Stimulated activated CD4-positive, alpha-beta T cell treated with anti-CD3 and anti-CD28 coated beads, Interleukin-15, amount 100 ng/mL, for 48 hours (primary cell): Measurements from ENCODE around the gene TVP23C.

Experiments used
- DNase-seq, 2 donors: peaks; one replicate each; pipeline ENCODE4 v3.0.0-alpha.2; 2020; ENCODE audit warnings: low read depth in 2 of 2

The TVP23C gene

DNA sequence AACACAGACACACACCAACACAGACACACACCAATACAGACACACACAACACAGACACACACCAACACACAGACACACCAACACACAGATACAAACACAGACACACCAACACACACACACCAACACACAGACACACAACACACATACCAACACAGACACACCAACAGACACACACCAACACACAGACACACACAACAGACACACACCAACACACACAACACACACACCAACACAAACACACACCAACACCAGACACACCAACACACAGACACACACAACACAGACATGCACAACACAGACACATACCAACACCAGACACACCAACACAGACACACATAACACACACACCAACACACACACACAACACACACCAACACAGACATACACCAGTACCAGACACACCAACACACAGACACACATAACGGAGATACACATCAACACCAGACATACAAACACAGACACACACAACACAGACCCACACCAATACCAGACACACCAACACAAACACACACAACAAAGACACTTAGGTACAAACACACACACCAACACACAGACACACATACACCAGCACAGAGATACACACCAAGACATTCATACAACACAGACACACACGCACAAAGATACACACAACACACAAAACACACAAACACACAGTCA is 98.1 kb downstream of the TVP23C start:
- no peak for DNase-seq

DNA sequence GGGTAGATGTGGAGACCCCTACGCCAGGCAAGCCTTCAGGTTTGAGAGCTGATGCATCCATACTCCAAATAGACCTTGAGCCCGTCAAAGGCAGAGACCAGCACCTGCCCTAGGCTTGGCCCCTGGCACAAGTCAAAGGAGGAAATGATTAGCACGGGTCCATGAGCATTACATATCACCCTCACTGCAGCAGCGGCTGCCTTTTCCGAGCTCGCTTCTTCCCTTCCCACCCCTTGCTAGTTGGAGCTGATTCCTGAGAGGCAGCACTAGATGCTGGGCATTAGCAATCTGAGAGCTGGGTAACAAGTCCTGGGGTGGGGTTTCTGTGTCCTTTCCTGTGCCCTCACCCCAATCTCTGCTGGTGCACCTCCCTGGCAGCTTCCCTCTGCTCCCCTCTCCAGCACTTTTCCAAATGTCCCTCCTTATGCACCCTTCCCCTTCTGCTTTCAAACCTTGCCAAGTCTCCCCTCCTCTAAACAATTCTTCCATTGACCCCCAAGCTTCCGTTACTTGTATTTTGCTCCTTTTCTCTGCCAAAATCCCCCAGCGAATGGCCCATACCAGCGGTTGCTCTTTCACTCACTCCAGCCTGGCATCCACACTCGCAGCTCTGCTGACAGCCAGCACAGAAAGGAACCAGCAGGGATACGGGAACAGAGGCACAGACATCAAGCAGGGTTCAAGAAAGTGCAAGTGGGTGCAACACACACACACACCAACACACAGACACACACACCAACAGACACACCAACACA is 98.9 kb downstream of the TVP23C start:
- no peak for DNase-seq

DNA sequence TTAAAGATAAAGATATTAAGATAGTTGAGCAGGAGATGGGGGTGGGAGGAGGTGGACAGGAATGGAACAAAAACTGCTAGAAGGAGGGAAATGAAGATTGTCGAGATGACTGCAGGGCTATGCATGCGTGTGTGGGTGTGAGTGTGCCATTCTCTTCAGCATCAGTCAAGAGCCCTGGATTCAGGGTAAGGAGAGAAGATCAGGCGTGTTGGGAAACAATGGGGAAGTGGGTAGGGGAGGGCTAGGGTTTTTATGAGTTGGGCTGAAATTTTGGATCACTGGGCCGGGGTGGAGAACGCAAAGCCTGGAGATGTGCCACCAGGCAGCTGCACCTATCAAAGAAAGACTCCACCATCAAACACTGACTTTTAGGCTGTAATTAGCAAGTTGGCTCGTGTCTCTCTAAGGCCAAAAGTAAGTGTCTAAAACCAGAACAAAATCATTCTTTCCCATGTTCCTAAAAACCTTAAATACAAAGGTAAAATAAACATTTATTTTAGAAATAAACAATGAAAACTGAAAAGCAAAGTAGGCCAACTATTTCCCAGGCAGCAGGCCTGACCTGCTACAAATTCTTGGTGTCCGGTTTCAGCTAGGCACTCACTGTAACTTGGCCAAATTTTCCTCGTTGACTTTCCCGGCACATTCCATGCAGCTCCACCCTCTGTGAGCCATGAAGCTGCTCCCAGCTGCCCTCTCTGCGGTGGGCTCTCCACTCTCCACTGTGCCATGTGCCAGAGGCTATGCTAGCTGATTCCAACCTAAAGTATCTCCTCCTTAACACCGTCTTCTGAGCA is 100.1 kb downstream of the TVP23C start:
- DNase-seq = no peak

DNA sequence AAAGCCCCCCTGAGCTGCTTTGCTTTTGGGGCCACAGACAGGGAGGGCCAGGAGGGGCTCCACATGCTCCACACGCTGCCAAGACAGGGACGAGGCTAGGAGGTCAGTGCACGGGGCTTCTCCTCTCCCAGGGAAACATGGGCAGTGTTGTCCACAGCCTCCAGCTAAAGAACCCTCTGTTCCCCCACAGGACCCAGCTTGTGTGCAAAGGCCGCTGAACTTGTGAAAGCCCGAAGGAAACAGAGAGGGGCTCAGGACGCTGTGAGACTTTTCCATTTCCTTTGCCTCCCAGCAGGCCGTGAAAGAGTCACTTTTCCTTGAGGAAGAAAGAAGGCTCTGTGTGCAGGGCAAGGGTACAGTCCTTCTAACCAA is 105.6 kb downstream of the TVP23C start:
- no peak for DNase-seq

DNA sequence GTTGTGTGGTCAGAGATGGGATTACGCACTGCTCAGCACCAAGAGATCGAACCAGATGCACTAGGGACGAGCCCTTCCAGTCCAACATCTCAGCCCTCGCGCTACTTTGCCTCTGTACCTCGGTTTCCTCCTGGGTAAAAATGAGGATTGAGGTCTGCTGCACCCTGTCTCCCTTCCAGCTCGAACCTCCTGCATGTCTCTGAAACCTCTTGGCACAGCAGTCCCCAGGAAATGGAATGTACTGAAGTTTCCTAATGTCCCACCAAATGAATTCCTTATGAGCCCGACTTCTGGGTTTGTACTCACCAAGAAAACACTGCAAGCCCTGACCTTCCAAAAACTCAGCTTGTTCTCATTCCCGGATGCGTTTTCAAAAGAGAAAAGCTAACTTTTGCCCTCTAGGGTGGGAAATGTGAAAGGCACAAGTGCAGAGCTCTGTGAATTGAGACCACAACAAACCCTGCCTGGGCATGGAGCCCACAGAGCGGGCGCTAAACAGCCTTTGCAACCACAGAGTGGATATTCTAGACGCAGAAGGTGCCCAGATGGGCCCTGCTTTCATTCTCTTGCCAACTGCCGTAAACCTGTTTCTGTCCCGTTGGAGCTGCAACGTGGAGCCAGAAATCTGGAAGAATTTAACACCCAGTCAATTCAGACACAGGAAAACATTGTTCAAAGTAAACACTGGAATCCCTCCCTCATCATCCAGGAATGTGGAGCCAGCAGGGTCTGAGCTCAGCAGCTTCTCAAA is 106.1 kb downstream of the TVP23C start:
- DNase-seq = no peak

DNA sequence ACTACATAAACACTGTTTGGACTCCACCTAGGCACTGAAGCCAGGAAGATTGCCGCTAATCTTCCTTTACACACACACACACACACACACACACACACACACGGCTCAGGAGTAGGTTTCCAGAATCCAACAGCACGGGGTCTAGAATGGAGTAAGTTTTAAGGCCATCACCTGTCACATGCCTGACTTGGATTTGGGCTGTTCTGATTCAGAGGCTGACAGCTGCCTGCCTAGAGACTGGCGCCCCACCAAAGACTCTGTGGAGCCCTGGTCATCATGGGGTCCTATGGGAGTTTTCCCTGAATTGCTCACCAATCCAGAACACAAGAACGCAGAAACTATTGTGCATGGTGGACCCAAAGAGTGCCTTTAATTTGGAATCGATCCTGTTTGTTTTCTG is 106.8 kb downstream of the TVP23C start:
- DNase-seq = no peak

DNA sequence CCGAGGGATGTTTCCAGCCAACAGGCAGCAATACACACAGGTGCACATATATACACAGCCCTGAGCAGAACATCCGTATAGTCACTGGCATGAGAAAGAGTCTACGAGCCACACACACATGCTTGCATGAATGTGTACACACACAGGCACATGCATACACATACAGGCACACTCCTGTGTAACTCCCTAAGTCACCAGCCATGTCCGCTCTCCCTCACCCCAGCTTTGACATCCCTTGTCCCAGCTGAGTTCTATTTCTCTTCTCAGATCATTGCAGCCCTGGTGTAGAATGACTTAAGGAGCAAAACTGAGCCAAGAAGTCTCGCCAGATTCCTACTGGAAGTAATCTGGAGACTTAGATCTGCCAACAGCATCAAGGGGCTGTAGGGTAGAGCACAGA is 108.9 kb downstream of the TVP23C start:
- DNase-seq = no peak

DNA sequence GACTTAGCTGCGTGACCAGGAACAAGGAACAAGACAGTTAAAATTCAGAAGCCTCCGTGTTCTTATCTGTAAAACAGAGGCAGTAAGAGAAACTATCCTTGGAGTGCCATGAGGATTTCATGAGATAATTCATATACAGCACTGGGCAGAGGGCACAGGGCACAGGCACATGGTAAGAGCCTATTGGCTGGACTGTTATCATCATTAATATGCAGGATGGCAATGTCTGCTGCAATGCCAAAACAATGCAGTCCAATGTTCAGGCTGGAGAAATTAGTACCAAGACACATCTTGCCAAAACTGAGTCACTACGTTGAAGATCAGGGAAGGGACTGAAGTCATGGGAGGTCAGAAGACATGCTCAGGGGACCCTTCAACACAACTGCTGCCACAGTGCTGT is 109.5 kb downstream of the TVP23C start:
- no peak for DNase-seq

DNA sequence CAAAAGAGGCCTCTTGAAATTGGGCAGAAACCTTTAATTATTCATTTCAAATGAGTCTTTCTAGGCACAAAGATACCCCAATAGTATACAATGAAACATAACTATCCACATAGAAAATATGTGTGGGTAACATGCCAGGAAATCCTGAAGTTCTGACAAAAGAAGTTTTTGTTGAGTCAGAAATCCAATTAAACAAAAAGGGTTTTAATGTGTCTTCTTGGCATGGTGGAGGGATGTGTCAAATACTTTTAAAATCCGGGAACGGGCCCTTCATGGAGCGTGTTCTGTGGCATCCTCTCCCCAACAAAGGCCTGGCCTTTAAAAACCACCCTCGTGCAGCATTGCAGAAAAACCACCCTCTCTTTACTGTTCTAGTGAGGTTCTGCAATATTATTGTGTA is 110.0 kb downstream of the TVP23C start:
- no peak for DNase-seq

DNA sequence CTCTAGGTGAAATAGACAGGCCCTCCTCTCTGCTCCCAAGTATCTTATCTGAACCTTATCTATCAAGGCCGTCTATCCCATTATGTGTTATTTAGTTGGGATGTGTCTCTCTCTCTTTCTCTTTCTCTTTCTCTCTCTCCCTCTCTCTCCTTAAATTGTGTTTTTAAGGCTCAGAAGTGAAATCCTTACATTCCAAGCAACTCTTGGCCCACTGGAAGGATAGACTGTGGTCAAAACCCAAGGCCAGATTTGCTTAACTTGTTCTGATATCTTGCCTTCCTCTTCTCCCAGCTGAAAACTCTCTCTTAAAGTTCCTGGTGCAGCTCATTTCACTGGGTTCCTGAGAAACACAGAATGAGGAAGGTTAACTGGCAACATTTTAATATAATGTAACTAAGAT is 110.5 kb downstream of the TVP23C start:
- DNase-seq = no peak
